GM18868 (cell line): ENCODE results near the gene TEX44.
"Not testable (repeated sequence)": the region's sequence is repeated elsewhere in the genome, so short reads cannot be mapped to it uniquely, and the experiment has no call there.

Source experiments
- ATAC-seq: cut with Tn5 transposase; IDR thresholded peaks from one replicate; pipeline ENCODE4 v1.9.1; 2021; ENCODE audit warnings: mild to moderate bottlenecking, moderate library complexity; ENCODE audit not compliant: unreplicated experiment

TEX44 gene

GRCh38 chr2:231570915-231571314 is 21.7 kb upstream of the TEX44 start:
- ATAC-seq: not testable (repeated sequence)

GRCh38 chr2:231571661-231572191 is 20.9 kb upstream of the TEX44 start:
- ATAC-seq: no peak

- ATAC-seq: no peak
Measured at GRCh38 chr2:231573096-231573495, 19.6 kb upstream of the TEX44 start.

GRCh38 chr2:231573698-231574421 is 18.8 kb upstream of the TEX44 start:
- no peak for ATAC-seq

DNA sequence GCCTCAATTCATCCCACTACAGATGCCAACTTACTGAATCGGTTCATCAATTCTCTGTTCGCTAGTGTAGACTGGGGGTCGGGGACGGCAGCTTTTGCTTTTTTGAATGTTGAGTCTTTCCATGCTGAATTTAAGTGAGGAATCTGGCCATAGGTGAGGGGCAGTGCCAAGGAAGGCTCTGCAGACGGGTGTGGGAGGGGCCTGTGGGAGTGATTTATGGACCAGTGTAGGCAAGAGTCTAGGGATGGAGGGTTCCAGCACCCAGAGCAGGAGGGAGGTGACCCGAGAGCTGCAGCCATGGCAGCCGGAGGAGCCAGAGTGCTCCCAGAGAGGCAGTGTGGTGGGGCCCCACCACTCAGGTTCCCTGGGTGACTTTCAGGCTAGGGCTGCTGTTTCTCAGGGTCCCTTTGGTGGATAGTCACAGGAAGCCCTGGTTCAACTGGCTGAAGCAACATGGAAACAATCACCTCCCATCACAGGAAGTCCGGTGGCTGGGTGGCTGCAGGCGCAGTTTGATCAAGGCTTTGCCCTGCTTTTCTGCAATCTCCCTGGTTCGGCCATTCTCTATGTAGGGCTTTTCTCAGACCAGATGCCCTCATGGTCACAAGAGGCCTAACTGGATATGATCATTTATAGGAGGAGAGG is 16.9 kb upstream of the TEX44 start:
- ATAC-seq: no peak

- no peak for ATAC-seq
Measured at GRCh38 chr2:231576465-231576864, 16.2 kb upstream of the TEX44 start.

DNA sequence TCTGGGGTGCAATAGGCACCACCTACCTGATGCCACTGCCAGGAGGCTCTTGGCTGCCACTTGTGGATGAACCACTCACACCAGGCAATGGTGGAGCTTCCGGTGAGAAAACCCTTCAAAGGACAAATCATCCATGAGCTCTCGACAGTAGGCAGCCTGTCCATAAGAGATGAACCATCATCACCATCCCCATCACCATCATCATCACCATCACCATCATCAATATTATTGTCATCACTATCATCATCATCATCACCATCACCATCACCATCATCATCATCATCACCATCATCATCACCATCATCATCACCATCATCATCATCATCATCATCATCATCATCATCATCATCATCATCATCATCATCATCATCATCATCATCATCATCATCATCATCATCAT is 14.0 kb upstream of the TEX44 start:
- not testable (repeated sequence) for ATAC-seq

DNA sequence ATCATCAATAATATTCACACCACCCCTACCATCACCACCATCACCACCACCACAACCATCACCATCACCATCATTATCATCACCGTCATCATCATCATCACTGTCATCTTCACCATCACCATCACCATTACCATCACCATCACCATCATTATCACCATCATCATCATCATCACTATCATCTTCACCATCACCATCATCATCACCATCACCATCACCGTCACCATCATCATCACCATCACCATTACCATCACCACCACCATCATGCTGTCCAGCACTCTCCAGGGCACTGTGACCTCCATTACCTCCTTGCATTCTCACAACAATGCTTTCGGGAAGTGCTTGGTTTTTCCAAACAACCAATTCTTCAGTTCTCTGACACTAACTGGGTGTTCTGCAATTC is 13.1 kb upstream of the TEX44 start:
- no peak for ATAC-seq

GRCh38 chr2:231581328-231581727 is 11.3 kb upstream of the TEX44 start:
- ATAC-seq: no peak

DNA sequence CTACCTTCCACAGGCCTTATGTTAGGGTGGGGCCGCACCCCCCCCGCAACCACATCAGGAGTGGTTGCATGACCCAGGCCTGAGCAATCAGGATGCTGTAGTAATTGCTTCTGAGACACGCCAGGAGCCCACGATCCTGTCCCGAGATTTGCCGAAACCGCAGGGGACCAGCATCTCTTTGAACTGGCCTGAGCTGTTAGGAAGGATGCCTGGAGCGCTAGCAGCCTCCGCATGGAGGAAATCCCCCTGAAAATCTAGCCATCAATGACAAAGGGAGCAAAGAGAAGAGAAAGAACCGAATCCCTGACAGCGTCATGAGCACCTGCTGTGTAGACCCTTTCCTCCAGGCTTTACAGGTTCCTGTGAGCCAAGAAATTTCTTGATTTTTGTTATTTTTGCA is 8.7 kb upstream of the TEX44 start:
- ATAC-seq: no peak

DNA sequence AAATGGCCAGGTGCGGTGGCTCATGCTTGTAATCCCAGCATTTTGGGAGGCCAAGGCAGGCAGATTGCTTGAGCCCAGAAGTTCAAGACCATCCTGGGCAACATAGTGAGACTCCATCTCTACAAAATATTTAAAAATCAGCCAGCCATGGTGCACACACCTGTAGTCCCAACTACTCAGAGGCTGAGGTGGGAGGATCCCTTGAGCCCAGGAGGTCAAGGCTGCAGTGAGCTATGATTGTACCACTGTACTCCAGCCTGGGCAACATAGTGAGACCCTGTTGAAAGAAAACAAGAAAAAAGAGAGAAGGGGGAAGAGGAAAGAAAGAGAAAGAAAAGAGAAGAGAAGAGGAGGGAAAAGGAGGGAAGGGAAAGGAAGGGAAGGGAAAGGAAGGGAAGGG is 4.9 kb upstream of the TEX44 start:
- ATAC-seq: not testable (repeated sequence)

- no peak for ATAC-seq
Measured at GRCh38 chr2:231589656-231590055, 3.0 kb upstream of the TEX44 start.

DNA sequence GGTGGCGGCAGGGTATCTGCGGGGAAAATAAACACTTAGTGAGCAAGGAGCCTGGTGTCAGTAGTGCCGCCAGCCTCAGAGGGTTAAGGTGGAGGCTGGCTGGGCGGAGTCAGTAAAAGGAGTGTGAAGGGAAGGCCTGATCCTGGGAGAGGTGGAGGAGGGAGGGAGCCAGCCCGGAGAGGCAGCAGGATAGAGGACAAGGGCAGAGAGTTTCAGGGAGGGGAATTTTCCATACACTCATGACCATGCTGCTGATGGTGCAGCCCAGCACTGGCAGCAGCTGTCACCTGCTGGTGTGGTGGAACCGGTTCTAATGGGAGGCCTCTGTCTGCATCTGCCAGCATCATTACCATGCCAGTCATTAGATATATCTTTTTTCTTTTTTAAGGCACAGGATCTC is 2.0 kb upstream of the TEX44 start:
- ATAC-seq: no peak

DNA sequence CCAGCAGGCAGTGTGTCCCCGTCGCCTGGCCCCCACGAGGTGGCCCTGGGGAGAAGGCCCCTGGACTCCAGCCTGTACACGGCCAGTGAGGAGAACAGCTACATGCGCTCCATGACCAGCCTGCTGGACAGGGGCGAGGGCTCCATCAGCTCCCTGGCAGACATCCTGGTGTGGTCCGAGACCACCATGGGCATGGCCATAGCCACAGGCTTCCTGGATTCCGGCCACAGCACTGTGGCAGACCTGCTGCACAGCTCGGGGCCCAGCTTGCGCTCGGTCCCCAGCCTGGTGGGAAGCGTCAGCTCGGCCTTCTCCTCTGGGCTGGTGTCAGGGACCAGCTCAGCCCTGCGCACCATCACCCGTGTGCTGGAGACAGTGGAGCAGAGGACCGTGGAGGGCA is 1.0 kb downstream of the TEX44 start:
- ATAC-seq: no peak

- peak; percentile 66 for ATAC-seq
Measured at GRCh38 chr2:231597014-231597611, 4.4 kb downstream of the TEX44 start.

DNA sequence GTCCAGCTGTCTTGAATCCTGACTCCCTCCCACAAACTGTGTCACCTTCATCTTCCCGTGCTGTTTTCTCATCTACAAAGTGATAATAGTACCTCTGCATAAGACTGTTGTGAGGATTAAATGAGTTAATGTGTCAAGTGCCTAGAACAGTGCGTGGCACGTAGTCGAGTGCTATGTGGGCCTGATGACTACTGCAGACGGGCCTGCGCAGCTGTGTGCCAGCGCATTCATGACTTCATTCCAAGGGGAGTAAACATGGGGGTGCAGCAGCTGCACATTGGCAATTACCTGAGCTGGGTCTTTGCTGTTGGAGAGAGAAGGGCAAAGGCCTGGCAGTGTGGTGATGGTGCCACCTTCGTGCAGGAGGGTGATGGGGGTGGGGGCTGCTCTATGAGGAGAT is 5.0 kb downstream of the TEX44 start:
- ATAC-seq: no peak

- ATAC-seq: no peak
Measured at GRCh38 chr2:231600619-231601355, 8.1 kb downstream of the TEX44 start.

- ATAC-seq: peak; percentile 30
Measured at GRCh38 chr2:231601356-231602229, 8.9 kb downstream of the TEX44 start.

- no peak for ATAC-seq
Measured at GRCh38 chr2:231602859-231603467, 10.3 kb downstream of the TEX44 start.

DNA sequence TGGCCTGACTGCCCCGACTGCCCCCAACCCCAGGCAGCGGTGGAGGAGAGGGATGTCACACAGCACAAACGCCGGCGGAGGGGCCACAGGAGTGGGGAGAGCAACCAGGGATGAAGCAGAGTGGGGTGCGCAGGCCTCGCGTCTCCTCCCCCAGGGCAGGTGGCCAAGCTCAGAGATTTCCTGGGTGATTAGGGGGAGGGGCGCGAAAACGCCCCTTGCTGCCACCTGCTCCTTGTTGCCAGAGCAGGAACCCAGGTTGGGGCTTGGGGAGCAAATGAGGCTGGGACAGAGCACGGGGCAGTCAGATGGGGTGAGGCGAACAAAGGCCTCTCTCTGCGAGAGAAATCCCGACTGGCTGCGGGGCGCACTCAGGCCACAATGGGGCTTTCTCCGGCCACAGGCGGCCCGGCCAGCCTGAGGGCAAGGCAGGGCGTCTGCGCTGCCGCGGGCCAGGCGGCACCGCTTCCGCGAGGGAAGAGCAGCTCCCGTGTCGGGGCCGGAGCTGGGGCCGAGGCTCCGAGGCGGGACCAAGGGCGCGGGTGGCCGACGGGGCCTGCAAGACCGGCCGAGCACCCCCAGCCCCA is 11.5 kb downstream of the TEX44 start:
- ATAC-seq: peak; percentile 39
